HepG2 (cell line): ENCODE measurements around the gene GPR17. TPM values are rescaled to one million over a fixed set of nuclear protein-coding genes. Genes with fewer than 3 reads are reported as not detected.

Experiments used
- BRD4 ChIP-seq: sonication (generic); formaldehyde crosslinking; IDR thresholded peaks from 2 replicates; pipeline ENCODE4 v1.4.0; 2020; ENCODE audit warnings: missing genetic modification reagents
- GRHL1 ChIP-seq: sonication (generic); formaldehyde crosslinking; conservative IDR thresholded peaks from 2 replicates; pipeline ENCODE4 v1.8.0; 2022; ENCODE audit warnings: missing genetic modification reagents
- HCFC1 ChIP-seq: fragments of 150-350 bp; IDR thresholded peaks from 2 replicates; pipeline ENCODE4 v1.6.1; 2014; ENCODE audit warnings: low read depth, low read length
- HINFP ChIP-seq: sonication (generic); formaldehyde crosslinking; IDR thresholded peaks from 2 replicates; pipeline ENCODE4 v1.4.0; 2020; ENCODE audit warnings: low read depth, mild to moderate bottlenecking, missing genetic modification reagents
- IRF2 ChIP-seq: IDR thresholded peaks from 2 replicates; pipeline ENCODE4 v1.6.1; 2018; ENCODE audit warnings: missing genetic modification reagents, missing compliant biosample characterization
- POLR2AphosphoS2 ChIP-seq: IDR thresholded peaks from 2 replicates; pipeline ENCODE4 v1.6.1; 2011; ENCODE audit warnings: low read depth, low read length, improper control_type of control experiment
- SOX6 ChIP-seq, 2 experiments: fragments of 450-650 bp in 1 of 2; sonication (generic) in 1 of 2; formaldehyde crosslinking in 1 of 2; IDR thresholded peaks; 2 replicates each; pipeline versions ENCODE4 v1.4.0 to v1.6.1; 2017 to 2020; ENCODE audit warnings: antibody characterized with exemption in 1 of 2, mild to moderate bottlenecking in 1 of 2, missing genetic modification reagents in 1 of 2
- SRF ChIP-seq: IDR thresholded peaks from 2 replicates; pipeline ENCODE4 v1.6.1; 2011; ENCODE audit warnings: mild to moderate bottlenecking, low read depth, low read length, moderate library complexity
- TOE1 ChIP-seq: sonication (generic); formaldehyde crosslinking; IDR thresholded peaks from 2 replicates; pipeline ENCODE4 v1.4.0; 2020; ENCODE audit warnings: mild to moderate bottlenecking, missing genetic modification reagents
- ZBTB46 ChIP-seq: sonication (generic); formaldehyde crosslinking; IDR thresholded peaks from 2 replicates; pipeline ENCODE4 v1.4.0; 2020; ENCODE audit warnings: mild to moderate bottlenecking, missing genetic modification reagents, borderline replicate concordance
- ZNF24 ChIP-seq: fragments of 450-650 bp; IDR thresholded peaks from 2 replicates; pipeline ENCODE4 v1.6.1; 2017; ENCODE audit warnings: antibody characterized with exemption, mild to moderate bottlenecking
- ZNF260 ChIP-seq: sonication (generic); formaldehyde crosslinking; IDR thresholded peaks from 2 replicates; pipeline ENCODE4 v1.4.0; 2020; ENCODE audit warnings: missing genetic modification reagents, low read depth, mild to moderate bottlenecking, borderline replicate concordance
- ZNF33A ChIP-seq: sonication (generic); formaldehyde crosslinking; IDR thresholded peaks from 2 replicates; pipeline ENCODE4 v1.5.1; 2020; ENCODE audit warnings: missing genetic modification reagents, mild to moderate bottlenecking, moderate library complexity, borderline replicate concordance
- ZNF572 ChIP-seq: sonication (generic); formaldehyde crosslinking; IDR thresholded peaks from 2 replicates; pipeline ENCODE4 v1.5.1; 2020; ENCODE audit warnings: mild to moderate bottlenecking, missing genetic modification reagents
- ZNF580 ChIP-seq: IDR thresholded peaks from 2 replicates; pipeline ENCODE4 v1.6.1; 2016; ENCODE audit warnings: low read depth, borderline replicate concordance
- ZNF614 ChIP-seq: IDR thresholded peaks from 2 replicates; pipeline ENCODE4 v1.6.1; 2018; ENCODE audit warnings: missing biosample characterization, missing genetic modification reagents, inconsistent platforms, borderline replicate concordance
- ZNF737 ChIP-seq: sonication (generic); formaldehyde crosslinking; IDR thresholded peaks from 2 replicates; pipeline ENCODE4 v1.5.0; 2020; ENCODE audit warnings: missing genetic modification reagents, mild to moderate bottlenecking, borderline replicate concordance
- ZSCAN9 ChIP-seq: IDR thresholded peaks from 2 replicates; pipeline ENCODE4 v1.6.1; 2016; ENCODE audit warnings: borderline replicate concordance
- polyA plus RNA-seq, 8 experiments: library from polyadenylated mRNA; depleted of rRNA in 3 of 8; stranded (reverse) in 7 of 8; unstranded in 1 of 8; fragments of >200 nt; fragmentation: Illumina TruSeq in 4 of 8; extraction: Trizol in 4 of 8; gene quantifications; 2 replicates each; pipeline versions ENCODE4 v1.2.1 to v1.2.3, GENCODE V29; 2011 to 2016; ENCODE audit warnings: low read depth in 4 of 8, missing spikeins in 1 of 8, mixed read lengths in 1 of 8; ENCODE audit not compliant: insufficient read depth in 1 of 8
- total RNA-seq, 5 experiments: library from RNA; depleted of rRNA; stranded (reverse); fragments of >200 nt; fragmentation: Illumina TruSeq; extraction: Trizol; gene quantifications; 2 replicates each; pipeline ENCODE4 v1.2.3, GENCODE V29; 2016; ENCODE audit warnings: low read depth in 1 of 5
- TF ChIP-seq, protein P1 (sequence below): sonication (generic); formaldehyde crosslinking; IDR thresholded peaks from 2 replicates; pipeline ENCODE4 v1.5.1; 2020; ENCODE audit warnings: mild to moderate bottlenecking, missing genetic modification reagents, moderate library complexity

GPR17 gene
- total and polyA plus RNA-seq, 2 of the 13 experiments (the other 11 are each of a cell fraction or from before 2014, with no cell fraction given), result not detected

DNA sequence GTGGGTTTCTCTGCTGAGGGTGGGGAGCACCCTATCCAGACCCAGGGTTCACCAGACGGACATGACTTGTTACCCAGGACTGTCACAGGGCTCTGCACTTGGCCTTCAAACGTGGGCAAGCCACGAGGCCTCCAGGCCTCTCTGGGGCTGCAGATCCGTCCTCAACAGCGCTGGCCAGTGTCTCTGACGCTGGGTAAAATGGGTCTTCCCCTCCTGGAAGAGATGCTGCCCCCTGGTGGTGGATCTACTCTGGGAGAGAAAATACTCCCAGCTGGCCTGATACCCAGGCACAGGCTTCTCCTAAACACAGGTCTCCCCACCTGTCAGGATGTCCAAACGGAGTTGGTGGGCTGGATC lies 3.7 kb downstream of the GPR17 start (continued):
- TF ChIP-seq, protein P1, sequence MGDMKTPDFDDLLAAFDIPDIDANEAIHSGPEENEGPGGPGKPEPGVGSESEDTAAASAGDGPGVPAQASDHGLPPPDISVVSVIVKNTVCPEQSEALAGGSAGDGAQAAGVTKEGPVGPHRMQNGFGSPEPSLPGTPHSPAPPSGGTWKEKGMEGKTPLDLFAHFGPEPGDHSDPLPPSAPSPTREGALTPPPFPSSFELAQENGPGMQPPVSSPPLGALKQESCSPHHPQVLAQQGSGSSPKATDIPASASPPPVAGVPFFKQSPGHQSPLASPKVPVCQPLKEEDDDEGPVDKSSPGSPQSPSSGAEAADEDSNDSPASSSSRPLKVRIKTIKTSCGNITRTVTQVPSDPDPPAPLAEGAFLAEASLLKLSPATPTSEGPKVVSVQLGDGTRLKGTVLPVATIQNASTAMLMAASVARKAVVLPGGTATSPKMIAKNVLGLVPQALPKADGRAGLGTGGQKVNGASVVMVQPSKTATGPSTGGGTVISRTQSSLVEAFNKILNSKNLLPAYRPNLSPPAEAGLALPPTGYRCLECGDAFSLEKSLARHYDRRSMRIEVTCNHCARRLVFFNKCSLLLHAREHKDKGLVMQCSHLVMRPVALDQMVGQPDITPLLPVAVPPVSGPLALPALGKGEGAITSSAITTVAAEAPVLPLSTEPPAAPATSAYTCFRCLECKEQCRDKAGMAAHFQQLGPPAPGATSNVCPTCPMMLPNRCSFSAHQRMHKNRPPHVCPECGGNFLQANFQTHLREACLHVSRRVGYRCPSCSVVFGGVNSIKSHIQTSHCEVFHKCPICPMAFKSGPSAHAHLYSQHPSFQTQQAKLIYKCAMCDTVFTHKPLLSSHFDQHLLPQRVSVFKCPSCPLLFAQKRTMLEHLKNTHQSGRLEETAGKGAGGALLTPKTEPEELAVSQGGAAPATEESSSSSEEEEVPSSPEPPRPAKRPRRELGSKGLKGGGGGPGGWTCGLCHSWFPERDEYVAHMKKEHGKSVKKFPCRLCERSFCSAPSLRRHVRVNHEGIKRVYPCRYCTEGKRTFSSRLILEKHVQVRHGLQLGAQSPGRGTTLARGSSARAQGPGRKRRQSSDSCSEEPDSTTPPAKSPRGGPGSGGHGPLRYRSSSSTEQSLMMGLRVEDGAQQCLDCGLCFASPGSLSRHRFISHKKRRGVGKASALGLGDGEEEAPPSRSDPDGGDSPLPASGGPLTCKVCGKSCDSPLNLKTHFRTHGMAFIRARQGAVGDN (CRISPR knock-in tag), result peak; percentile 64
- no peak for TF ChIP-seq ZNF24
- no peak for TF ChIP-seq ZNF580 (CRISPR knock-in tag)
- peak; percentile 54; the same call in 1 of the 2 replicates for TF ChIP-seq ZSCAN9
- TF ChIP-seq ZNF572 (CRISPR knock-in tag), result peak; percentile 54; the same call in 1 of the 2 replicates
- no peak for TF ChIP-seq BRD4 (CRISPR knock-in tag)
- no peak for TF ChIP-seq IRF2 (CRISPR knock-in tag)
- 0 out of 2 replicates have a peak, but pooled peaks have one; percentile 50 for TF ChIP-seq ZNF33A (CRISPR knock-in tag)
- no peak for TF ChIP-seq SRF
- TF ChIP-seq ZNF737, result no peak
- TF ChIP-seq ZNF614, result 0 out of 2 replicates have a peak, but pooled peaks have one; percentile 25
- TF ChIP-seq ZBTB46, result no peak
- TF ChIP-seq GRHL1, result no peak
- TF ChIP-seq HINFP (CRISPR knock-in tag), result no peak
- TF ChIP-seq HCFC1, result no peak
- TF ChIP-seq SOX6 (IDR thresholded peaks at IDR 0.05), result no peak
- TF ChIP-seq SOX6 (CRISPR knock-in tag; IDR thresholded peaks at IDR 0.05), result 0 out of 2 replicates have a peak, but pooled peaks have one; percentile 8
- TF ChIP-seq ZNF260 (CRISPR knock-in tag), result no peak
- TF ChIP-seq TOE1 (CRISPR knock-in tag), result no peak
- TF ChIP-seq POLR2AphosphoS2, result no peak
